GM03348 (cell line): Measurements from ENCODE around the gene PLK1.
"Not testable (repeated sequence)": the region's sequence is repeated elsewhere in the genome, so short reads cannot be mapped to it uniquely, and the experiment has no call there.

Experiments used
- DNase-seq: peaks from one replicate; pipeline ENCODE4 v3.0.0; 2012; ENCODE audit warnings: low spot score

The PLK1 gene

GRCh38 chr16:23678430-23679273 is at the start of gene PLK1:
Gene PLK1, plus strand, starts transcription at chr16:23678889. Its CDS starts 44 bp downstream, at chr16:23678933.
- DNase-seq: peak; percentile 95

- DNase-seq: no peak
Measured at GRCh38 chr16:23629516-23629915, 49.2 kb upstream of the PLK1 start.

- not testable (repeated sequence) for DNase-seq
Measured at GRCh38 chr16:23631874-23632273, 46.8 kb upstream of the PLK1 start.

- no peak for DNase-seq
Measured at GRCh38 chr16:23634461-23635036, 44.1 kb upstream of the PLK1 start.

- DNase-seq: no peak
Measured at GRCh38 chr16:23635958-23636357, 42.7 kb upstream of the PLK1 start.

GRCh38 chr16:23640615-23640930 is 38.1 kb upstream of the PLK1 start:
- DNase-seq: no peak

GRCh38 chr16:23640931-23641765 is 37.5 kb upstream of the PLK1 start, which contains the start of the genes DCTN5 and PALB2:
Gene DCTN5, plus strand, starts transcription at chr16:23641466. Its CDS starts 77 bp downstream, at chr16:23641543.
Gene PALB2, minus strand, starts transcription at chr16:23641310. Its CDS starts 153 bp downstream, at chr16:23641157.
- DNase-seq: peak; percentile 99

GRCh38 chr16:23642246-23642774 is 36.4 kb upstream of the PLK1 start:
- DNase-seq: no peak

GRCh38 chr16:23650674-23651416 is 27.8 kb upstream of the PLK1 start:
- DNase-seq: no peak

GRCh38 chr16:23651943-23652468 is 26.7 kb upstream of the PLK1 start:
- no peak for DNase-seq

GRCh38 chr16:23663918-23664317 is 14.8 kb upstream of the PLK1 start:
- DNase-seq: no peak

- no peak for DNase-seq
Measured at GRCh38 chr16:23666571-23667354, 11.9 kb upstream of the PLK1 start.

GRCh38 chr16:23667355-23667659 is 11.4 kb upstream of the PLK1 start:
- no peak for DNase-seq

GRCh38 chr16:23668225-23668624 is 10.5 kb upstream of the PLK1 start:
- DNase-seq: no peak

- DNase-seq: no peak
Measured at GRCh38 chr16:23668873-23669272, 9.8 kb upstream of the PLK1 start.

- DNase-seq: peak; percentile 80
Measured at GRCh38 chr16:23670137-23670776, 8.4 kb upstream of the PLK1 start.

- no peak for DNase-seq
Measured at GRCh38 chr16:23673971-23674614, 4.6 kb upstream of the PLK1 start.

- no peak for DNase-seq
Measured at GRCh38 chr16:23676924-23677480, 1.7 kb upstream of the PLK1 start.

GRCh38 chr16:23679274-23679985 is 741 bp downstream of the PLK1 start:
- DNase-seq: peak; percentile 33
